GM10847 (cell line): Measurements from ENCODE around the gene CLIC5.

Experiments used
- POLR2A ChIP-seq: IDR thresholded peaks from 2 replicates; pipeline ENCODE4 v1.6.1; 2011; ENCODE audit not compliant: insufficient read length; ENCODE audit errors: extremely low read depth

The CLIC5 gene

GRCh38 chr6:45916692-45917091 is 99.0 kb downstream of the CLIC5 start:
- no peak for TF ChIP-seq POLR2A

DNA sequence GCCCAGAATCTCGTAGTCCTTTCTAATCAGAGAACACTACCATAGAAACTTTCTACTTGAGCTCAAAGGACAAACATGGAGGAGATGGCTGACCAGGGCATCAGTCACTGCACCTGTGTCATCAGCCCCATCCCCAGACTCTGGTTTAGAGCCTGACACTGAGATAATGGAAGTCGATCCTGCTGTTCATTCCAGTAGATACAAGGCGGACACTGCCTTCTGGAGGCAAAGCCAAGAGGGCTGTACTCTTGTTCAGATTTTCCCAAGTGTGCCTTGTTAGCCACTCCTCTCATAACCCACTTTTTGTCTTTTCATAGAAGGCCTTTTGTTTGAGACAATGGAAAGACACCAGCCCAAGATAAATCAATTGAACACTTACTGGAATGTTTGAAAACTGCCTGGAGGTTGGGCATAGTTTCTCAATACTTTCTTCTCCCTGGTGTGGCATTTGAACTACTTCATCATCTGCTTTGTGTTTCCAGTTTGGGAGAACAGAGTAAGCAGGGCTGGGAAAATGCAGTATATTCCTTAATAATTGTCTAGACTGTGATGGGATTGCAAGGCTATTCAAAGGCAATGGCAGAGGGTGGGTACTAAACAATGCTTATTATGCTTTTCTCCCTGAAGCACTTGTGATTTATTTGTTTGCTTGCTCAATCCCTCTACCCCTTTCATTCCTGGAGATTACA is 99.7 kb downstream of the CLIC5 start:
- no peak for TF ChIP-seq POLR2A

- no peak for TF ChIP-seq POLR2A
These were observed 104.0 kb downstream of the CLIC5 start for GRCh38 chr6:45911691-45912090.

DNA sequence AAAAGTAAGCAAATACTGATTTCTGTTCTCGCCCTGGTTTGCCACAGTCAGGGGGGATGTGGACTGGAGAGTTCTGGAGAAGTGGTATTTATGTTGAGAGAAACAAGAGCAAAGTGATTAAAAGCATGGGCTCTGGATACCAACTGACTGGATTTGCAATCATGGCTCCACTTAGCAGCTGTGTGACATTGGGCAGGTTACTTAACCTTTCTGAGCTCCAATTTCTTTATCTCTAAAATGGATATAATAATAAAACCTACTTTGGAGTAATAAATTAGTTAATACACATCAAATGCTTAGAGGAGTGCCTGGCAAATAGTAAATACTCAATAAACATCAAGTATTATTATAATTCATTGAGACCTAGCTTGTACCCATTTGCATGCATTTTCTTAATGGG is 111.7 kb downstream of the CLIC5 start:
- TF ChIP-seq POLR2A, result no peak

GRCh38 chr6:45902984-45903383 is 112.7 kb downstream of the CLIC5 start:
- no peak for TF ChIP-seq POLR2A

GRCh38 chr6:45901767-45902650 is 113.7 kb downstream of the CLIC5 start:
- TF ChIP-seq POLR2A, result no peak

- TF ChIP-seq POLR2A, result no peak
These were observed 114.6 kb downstream of the CLIC5 start for GRCh38 chr6:45900808-45901752.

DNA sequence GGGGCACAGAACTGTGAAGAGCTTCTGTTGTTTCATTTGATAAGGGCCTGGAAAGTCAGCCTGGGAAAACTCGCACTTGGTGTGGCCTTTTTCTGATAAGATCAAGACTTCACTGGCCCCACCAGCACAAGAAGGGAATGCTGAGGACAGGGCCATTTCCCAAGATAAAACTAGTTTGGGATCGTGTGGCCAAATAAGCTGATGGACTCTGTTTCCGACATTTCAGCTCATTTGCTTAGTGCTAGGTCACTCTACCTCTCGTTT is 116.0 kb downstream of the CLIC5 start:
- no peak for TF ChIP-seq POLR2A

- no peak for TF ChIP-seq POLR2A
These were observed 116.5 kb downstream of the CLIC5 start for GRCh38 chr6:45898941-45899682.

- TF ChIP-seq POLR2A, result no peak
These were observed 118.7 kb downstream of the CLIC5 start for GRCh38 chr6:45896783-45897441.

DNA sequence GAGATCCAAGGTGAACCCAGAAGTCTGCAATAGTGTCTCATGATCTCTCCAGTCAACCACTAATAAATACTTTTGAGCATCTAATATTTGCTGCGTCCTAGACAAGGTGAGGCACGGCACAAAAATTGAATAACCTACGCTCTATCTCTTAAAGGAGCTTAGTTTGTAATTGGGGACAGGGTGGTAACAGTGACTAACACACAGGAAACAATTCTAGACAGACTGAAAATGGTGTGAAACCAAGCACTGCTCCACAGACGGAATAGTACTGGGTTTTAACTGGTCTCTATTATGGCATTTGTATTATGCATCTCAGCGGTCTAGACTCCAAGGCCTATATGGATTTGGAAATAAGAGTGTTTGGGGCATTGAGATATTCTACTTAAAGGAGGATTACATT is 120.1 kb downstream of the CLIC5 start:
- no peak for TF ChIP-seq POLR2A

DNA sequence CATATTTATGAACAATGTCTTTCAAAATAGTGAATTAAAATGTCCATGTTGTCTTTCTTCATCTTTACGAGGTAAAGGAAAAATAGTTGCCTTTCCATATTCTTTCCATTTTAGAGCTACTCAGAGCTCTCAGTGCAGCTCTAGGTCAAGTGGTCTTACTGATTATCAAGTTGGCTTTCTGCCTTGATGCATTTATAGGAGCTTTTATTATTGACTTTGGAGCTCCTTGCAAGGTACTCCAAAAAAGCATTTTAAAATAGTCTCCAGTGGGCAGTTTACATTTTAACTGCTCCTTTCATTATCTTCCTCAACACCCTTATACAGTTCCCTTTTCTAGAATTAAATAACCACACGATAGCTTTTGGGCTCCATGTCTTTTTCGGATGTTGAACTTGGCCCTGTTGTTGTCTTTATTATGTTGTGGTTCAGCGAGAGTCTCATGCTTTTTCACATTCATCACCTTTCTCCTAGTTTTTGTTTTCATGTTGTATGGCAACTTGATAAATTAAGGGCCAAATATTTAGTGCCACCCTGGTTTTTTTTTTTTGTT is 122.9 kb downstream of the CLIC5 start:
- TF ChIP-seq POLR2A, result no peak

DNA sequence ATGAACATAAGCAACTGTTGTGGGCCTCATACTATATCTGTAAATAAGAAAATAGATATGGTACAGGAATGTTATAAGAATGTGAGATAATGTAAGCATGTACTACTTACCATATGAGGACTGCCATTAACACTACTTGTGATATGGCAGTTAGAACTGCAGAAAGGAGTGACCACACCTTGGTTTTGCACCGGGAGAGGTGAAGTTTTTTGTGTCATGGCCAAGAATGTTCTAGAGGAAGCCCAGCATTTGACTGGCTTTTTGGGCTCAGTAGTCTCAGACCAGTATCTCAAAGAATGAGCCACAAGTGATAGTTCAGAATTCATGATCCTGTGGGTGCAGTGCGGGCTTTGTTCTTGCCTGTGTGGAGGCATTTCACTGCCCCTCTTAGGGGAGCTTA is 123.5 kb downstream of the CLIC5 start:
- TF ChIP-seq POLR2A, result no peak

GRCh38 chr6:45886776-45887175 is 128.9 kb downstream of the CLIC5 start:
- TF ChIP-seq POLR2A, result no peak
